ENCODE data around the gene TPCN2.
A peak's percentile ranks its signal among the peaks of the same experiment; 100 is the strongest.

The TPCN2 gene

GRCh38 chr11:69037074-69037473, 11.7 kb upstream of the TPCN2 start:
- DNase-seq (ENCODE audit: low read depth in 3 of 3), result no peak

- DNase-seq (ENCODE audit: low read depth in 3 of 3), result no peak
Measured at GRCh38 chr11:69037544-69037943, 11.2 kb upstream of the TPCN2 start.

DNA sequence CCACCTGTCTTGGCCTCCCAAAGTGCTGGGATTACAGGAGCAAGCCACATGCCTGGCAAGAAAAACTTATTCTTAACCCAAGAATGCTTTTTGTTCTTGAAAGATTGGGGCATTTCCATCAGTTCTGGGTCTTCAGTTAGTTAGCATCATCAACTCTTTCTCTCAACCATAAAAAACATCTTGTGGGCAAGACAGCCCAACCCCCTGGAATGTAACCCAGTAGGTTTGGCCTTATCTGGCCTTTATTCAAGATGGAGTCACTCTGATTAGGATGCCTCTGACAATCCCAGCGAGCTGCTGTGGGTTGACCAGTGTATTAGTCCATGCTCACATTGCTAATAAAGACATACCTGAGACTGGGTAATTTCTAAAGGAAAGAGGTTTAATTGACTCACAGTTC, 9.2 kb upstream of the TPCN2 start:
- no peak for DNase-seq (ENCODE audit: low read depth in 3 of 3)

DNA sequence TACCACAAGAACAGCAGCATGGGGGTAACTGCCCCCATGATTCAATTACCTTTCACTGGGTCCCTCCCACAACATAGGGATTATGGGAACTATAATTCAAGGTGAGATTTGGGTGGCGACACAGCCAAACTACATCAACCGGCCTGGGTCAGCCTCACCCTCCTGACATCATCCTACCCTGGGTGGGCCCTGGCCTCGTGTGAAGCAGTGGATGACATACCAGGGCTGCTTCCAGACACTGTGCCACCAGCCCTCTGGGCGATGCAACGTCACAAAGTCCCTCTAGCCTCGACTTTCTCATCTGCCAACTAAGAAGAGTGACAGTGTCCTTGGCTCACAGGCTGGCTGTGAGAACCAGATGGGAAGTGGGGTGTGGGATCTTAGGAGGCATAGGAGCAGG, 8.7 kb upstream of the TPCN2 start:
- DNase-seq (ENCODE audit: low read depth in 3 of 3), result no peak

DNA sequence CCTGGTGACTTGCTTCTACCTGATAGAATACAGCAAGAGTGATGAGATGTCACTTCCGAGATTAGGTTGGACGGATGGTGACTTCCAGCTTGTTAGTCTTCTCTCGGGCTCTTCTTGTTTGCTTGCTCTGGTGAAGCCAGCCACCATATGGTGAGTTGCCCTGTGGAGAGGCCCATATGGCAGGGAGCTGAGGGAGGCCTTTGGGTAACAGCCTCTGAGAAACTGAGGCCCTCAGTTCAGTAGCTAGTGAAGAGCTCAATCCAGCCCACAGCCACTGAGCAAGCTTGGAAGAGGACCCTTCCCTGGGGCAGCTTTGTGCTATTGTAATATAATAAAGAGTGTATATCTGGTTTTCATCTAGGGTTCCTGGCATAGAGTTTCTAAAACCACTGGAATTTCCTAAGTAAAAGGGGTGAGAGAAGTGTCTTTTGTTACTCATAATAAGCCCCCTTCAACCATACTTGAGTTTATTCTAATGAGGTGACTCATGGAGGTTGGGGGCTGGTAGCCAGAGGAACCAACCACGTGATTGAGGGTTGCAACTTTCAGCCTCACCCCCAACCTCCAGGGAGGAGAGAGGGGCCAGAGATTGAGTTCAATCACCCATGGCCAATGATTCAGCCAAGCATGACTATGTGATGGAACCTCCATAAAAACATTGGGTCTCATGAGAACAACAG, 8.0 kb upstream of the TPCN2 start:
- DNase-seq (ENCODE audit: low read depth in 3 of 3), result peak in 1 of 3 experiments; percentile 29

DNA sequence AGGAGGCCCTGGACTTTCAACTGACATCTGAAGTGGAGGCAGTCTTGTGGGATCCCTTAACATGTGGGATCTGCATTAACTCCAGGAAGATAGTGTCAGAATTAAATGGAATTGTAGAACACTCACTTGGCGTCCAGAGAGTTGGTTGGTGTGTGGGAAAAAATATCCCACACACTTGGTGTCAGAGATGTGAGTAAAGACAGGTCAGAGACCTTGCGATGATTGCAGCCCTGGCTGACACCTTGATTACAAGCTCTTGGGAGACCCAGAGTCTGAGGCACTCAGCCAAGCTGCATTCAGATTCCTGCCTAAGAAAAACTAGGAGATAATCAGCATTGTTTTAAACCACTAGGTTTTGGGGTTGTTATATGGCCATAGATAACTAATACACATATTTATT, 7.2 kb upstream of the TPCN2 start:
- DNase-seq (ENCODE audit: low read depth in 3 of 3), result no peak

GRCh38 chr11:69044111-69045013, 4.4 kb upstream of the TPCN2 start:
- DNase-seq (ENCODE audit: low read depth in 3 of 3), result no peak

GRCh38 chr11:69048031-69048693, 570 bp upstream of the TPCN2 start:
- DNase-seq (ENCODE audit: low read depth in 3 of 3), result no peak

GRCh38 chr11:69049490-69049867, 747 bp downstream of the TPCN2 start:
- DNase-seq (ENCODE audit: low read depth in 3 of 3), result no peak

DNA sequence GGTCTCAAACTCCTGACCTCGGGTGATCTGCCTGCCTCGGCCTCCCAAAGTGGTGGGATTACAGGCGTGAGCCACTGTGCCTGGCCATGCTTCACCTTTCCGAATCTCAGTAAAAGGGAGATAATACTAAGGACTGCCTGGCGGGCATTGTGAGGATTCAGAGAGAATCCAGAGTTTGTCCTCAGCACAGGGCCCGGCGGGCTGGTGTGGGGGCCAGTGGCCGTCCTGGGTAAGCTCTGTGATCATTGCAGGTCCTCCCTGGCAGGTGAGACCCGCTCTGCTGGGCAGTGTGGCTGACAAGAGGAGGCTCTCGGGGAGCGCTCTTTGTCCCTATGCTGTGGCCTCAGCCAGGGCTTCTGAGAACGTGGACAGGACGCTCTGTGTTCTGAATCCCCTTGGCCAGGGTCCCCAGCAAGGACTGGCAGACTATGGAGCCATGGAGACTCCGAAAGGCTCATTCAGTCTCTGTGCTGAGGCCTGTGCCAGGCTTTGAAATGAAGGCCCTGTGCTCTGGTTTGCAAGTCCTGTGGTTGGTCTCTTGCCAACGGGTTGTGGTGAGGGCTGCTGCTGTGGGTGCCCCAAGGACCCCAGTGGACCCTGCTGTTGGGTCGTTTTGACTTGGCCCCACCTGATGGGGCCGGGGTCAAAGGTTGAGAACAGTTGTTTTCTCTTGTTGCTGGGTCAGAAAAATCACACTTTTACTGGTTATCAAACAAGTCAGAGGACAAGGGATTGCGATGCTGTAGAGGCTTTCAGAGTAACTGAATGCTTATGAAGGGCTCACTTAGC, 2.1 kb downstream of the TPCN2 start:
- no peak for DNase-seq (ENCODE audit: low read depth in 3 of 3)

DNA sequence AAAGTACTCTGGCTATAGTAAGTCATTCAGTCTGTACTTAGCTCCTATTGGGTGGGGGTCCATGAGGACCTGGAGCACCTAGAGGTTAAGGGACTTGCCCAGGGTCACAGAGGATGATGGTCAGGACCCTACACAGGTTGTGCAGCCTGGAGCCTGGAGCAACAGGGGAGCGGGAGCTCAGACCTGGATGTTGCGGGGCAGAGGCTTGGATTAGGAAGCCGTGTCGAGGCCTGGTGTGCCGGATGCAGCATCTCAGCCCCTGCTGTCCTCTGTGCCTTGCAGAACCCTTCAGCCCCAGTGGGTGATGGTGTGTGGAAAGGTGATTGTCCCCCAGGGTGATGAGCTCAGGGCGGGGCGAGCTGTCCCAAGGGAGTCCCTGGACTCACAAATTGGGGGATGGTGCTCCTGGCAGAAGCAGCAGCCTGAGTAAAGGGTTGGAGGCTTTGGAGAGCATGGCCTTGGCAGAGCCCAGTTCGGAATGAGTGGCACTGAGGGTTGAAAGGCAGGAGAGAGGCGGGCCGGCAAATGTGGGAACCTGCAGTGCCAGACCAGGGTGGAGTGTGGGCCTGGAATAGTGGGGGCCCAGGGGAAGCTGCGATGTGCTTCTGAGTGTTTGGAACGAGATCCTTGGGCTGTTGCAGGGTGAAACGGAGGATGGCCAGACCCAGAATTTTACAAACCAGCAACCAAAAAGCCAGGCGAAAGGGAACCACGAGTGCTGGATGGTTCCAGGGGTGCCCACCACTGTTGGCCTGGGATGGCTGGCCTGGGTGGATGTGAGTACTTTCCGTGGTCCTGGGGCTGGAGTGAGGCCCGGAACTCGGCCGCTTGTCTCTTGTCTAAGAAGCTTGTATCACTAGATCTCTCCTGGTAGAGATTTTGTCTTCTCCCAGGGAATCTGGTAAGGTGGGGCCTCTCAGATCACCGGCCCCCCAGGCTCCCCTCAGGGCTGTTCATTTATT, 2.9 kb downstream of the TPCN2 start:
- DNase-seq (ENCODE audit: low read depth in 3 of 3), result no peak

DNA sequence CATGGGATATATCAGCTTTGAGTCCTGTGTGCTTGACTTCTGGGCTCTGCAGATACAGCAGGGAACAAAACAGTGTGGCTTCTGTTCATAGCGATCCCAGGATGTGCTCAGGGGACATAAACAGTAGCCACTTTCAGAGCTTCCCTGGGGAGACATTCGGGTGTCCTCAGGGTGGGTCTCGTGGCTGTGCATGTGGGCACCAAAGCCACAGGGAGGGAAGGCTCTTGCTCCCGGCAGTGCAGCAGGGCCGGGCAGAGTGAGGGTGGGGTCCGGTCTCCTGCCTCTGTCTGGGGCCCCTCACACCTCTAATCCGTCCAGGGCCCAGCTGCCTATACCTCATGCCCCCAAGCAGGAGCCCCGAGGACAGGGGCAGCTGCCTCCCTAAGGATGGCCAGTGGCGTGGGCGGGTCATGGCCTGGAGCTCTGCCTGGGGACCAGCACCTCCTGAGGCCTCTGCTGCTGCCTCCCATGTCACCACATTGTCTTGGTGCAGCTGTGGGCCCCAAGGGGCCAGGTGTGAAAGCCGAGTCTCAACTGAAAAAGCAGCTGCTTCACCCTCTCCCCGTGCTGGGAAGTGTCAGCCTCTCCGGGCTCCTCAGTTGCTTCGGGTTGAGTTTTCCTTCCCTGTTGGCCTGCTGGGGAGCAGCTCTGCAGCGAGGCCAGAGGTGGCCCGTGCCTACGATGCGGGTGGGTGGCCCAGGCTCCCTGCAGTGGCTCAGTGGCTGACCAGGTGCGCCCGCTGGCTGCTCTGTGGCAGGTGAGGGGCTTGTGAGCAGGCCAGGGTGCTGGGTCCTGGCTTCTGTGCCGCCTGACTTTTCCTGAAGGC, 3.8 kb downstream of the TPCN2 start:
- DNase-seq (ENCODE audit: low read depth in 3 of 3), result no peak

DNA sequence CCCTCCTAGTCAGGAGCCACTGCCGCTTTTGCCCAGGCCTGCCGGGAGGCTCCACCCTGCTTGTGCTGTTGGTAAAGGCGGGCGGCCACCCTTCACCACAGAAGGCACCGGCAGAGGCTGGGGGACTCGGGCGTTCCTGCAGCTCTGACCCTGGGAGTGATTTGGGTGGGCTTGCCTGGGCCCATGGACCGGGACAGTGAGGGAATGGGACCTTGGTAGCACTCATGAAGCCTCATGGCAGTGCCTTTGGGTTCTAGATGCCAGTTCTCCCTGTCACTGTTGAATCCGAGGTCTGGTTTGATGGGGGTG, 4.4 kb downstream of the TPCN2 start:
- DNase-seq (ENCODE audit: low read depth in 3 of 3), result no peak

DNA sequence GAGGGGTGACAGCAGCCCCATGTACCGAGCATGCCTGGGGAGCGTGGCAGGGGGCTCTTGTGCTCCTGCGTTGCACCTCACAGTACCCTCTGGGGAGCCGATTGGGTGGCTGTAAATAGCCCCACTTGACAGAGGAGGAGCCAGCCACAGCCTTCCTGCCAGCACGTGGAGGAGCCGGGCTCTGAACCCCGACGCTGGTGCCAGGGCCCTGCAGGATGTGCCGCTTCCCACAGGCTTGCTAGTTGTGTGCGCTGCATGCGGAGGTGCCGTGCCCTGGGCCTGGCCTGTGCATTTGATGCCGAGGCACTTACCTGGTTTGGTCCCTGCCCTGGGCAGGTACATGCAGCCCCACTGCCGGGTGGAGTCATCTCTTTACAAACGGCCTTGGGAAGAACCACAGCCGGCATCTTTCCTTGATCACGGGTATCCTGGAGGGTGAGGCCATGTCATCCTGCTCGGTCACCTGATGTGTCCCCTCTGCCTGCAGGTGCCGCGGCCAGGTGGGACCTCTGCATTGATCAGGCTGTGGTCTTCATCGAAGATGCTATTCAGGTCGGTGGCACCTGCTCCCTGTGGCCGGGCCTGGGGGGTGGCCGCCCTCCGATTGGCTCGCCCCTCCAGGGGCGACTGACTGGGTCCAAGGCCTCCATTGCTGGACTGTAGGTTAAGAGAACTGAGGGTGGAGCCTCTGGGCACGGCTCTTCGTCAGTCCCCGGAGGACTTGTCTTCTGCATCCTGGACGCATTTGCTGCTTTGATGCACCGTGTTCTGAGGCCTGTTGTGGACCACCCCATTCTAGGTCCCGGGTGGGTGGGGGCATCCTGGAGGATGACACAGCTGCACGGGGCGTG, 5.0 kb downstream of the TPCN2 start:
- DNase-seq (ENCODE audit: low read depth in 3 of 3), result no peak

- DNase-seq (ENCODE audit: low read depth in 3 of 3), result no peak
Measured at GRCh38 chr11:69054397-69055211, 5.9 kb downstream of the TPCN2 start.

DNA sequence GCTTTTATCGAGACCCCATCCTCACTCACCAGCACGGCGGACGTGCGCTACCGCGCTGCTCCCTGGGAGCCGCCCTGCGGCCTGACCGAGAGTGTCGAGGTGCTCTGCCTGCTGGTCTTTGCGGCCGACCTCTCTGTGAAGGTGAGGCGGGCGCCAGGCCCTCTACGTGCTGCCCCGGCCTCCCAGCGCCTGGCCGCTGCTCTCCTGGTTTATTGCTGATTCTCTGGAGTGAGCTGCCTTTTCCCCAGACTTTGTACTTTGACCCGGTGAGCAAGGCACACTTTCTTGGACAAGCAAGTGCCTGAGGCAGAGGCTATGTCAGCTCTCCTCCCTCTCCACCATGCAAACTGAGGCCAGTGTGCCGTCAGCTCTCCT, 6.5 kb downstream of the TPCN2 start:
- DNase-seq (ENCODE audit: low read depth in 3 of 3), result no peak

GRCh38 chr11:69055598-69056516, 7.1 kb downstream of the TPCN2 start:
- DNase-seq (ENCODE audit: low read depth in 3 of 3), result no peak

Data from stimulated activated CD4-positive, alpha-beta T cell treated with anti-CD3 and anti-CD28 coated beads, TNF-alpha, amount 100 ng/mL, for 24 hours (primary cell).